HCT116 (cell line): ENCODE measurements around the gene EXD3. TPM values are rescaled to one million over a fixed set of nuclear protein-coding genes. Genes with fewer than 3 reads are reported as not detected.
A peak's percentile ranks its signal among the peaks of the same experiment; 100 is the strongest.

Experiments
- ATAC-seq: fragments of 200-7000 bp; cut with Tn5 transposase; 2 replicates; pipeline ENCODE4 v1.9.1; 2020; ENCODE audit warnings: mild to moderate bottlenecking, moderate library complexity
- BruUV-seq: library from RNA; stranded (reverse); fragments of 400-500 nt; replicated peaks from 2 replicates; lab custom pipeline; 2021; lab: Mats Ljungman, UMichigan
- CTCF ChIA-PET: fragments of 300-600 bp; sonication (Branson Sonifier 250); formaldehyde crosslinking; loops from one replicate; lab custom pipeline; 2021; ENCODE audit warnings: antibody characterized with exemption; lab: Charles Lee
- POLR2A ChIA-PET: fragments of 300-600, 350-600 bp; sonication (Branson Sonifier 250); formaldehyde crosslinking; loops from one replicate; lab custom pipeline; 2021; ENCODE audit warnings: antibody characterized with exemption; lab: Charles Lee
- RAD21 ChIA-PET, 2 experiments: fragments of 300-600 bp; sonication (Branson Sonifier 250); formaldehyde crosslinking; loops; one replicate each; lab custom pipeline; 2023; ENCODE audit warnings: low total read pairs in 2 of 2; ENCODE audit not compliant: uncharacterized antibody in 2 of 2, unreplicated experiment in 2 of 2, low non-redundant PET in 1 of 2; lab: Charles Lee
- DNase-seq: peaks from one replicate; pipeline ENCODE4 v3.0.0-alpha.2; 2010; ENCODE audit warnings: low read depth, low spot score
- H2AFZ ChIP-seq: fragments of 200-600 bp; shearing (Covaris generic), sonication (generic); 2 replicates; pipeline ENCODE4 v1.6.1; 2017; ENCODE audit warnings: low read depth, mixed run types, mixed read lengths, antibody characterized with exemption, low read length; ENCODE audit not compliant: poor library complexity, severe bottlenecking
- H3K27ac ChIP-seq: 2 replicates; pipeline ENCODE4 v1.5.1; 2012; ENCODE audit warnings: low read depth, low read length
- H3K27me3 ChIP-seq: fragments of 200-600 bp; sonication (generic); 2 replicates; pipeline ENCODE4 v1.6.1; 2016; ENCODE audit warnings: mixed run types, low read length, mixed read lengths; ENCODE audit not compliant: insufficient read depth
- H3K36me3 ChIP-seq, 2 experiments: fragments of 200-500 bp in 1 of 2; fragments of 200-600 bp in 1 of 2; sonication (Bioruptor generic) in 1 of 2; sonication (generic) in 1 of 2; 2 replicates each; pipeline versions ENCODE4 v1.5.1 to v1.6.1; 2014 to 2016; ENCODE audit warnings: low read length in 2 of 2, inconsistent platforms in 1 of 2, mixed read lengths in 1 of 2, mixed run types in 1 of 2; ENCODE audit not compliant: insufficient read depth in 2 of 2, control insufficient read depth in 1 of 2
- H3K4me1 ChIP-seq, 2 experiments: fragments of 200-600 bp in 1 of 2; sonication (generic) in 1 of 2; 2 replicates each; pipeline versions ENCODE4 v1.5.1 to v1.6.1; 2012 to 2017; ENCODE audit warnings: low read length in 2 of 2, inconsistent platforms in 1 of 2, mild to moderate bottlenecking in 1 of 2, mixed read lengths in 1 of 2, mixed run types in 1 of 2, moderate library complexity in 1 of 2; ENCODE audit not compliant: insufficient read depth in 2 of 2, control insufficient read depth in 1 of 2
- H3K4me2 ChIP-seq: fragments of 200-600 bp; sonication (generic); 2 replicates; pipeline ENCODE4 v1.6.1; 2017; ENCODE audit warnings: mixed run types, low read length, mixed read lengths
- H3K4me3 ChIP-seq, 2 experiments: fragments of 200-600 bp in 1 of 2; sonication (generic) in 1 of 2; replicated peaks in 1 of 2; 2 replicates each; pipeline ENCODE4 v1.5.1; 2011 to 2016; ENCODE audit warnings: low read length in 2 of 2, control low read depth in 1 of 2, low read depth in 1 of 2, mild to moderate bottlenecking in 1 of 2, mixed read lengths in 1 of 2, mixed run types in 1 of 2
- H3K79me2 ChIP-seq: fragments of 200-600 bp; sonication (generic); 2 replicates; pipeline ENCODE4 v1.6.1; 2017; ENCODE audit warnings: mild to moderate bottlenecking, mixed run types, low read length, moderate library complexity, mixed read lengths; ENCODE audit not compliant: insufficient read depth
- H3K9ac ChIP-seq: fragments of 200-600 bp; sonication (generic); 2 replicates; pipeline ENCODE4 v1.6.1; 2016; ENCODE audit warnings: low read length, mixed read lengths
- H3K9me2 ChIP-seq: fragments of 200-600 bp; sonication (generic), shearing (Covaris generic); 2 replicates; pipeline ENCODE4 v1.6.1; 2017; ENCODE audit warnings: mixed run types, mild to moderate bottlenecking, moderate library complexity; ENCODE audit not compliant: insufficient read depth
- H3K9me3 ChIP-seq, 2 experiments: fragments of 200-500 bp in 1 of 2; fragments of 200-600 bp in 1 of 2; sonication (Bioruptor generic) in 1 of 2; sonication (generic) in 1 of 2; 2 replicates each; pipeline ENCODE4 v1.6.1; 2014 to 2017; ENCODE audit warnings: low read length in 2 of 2, mixed read lengths in 2 of 2, inconsistent platforms in 1 of 2, low read depth in 1 of 2, mild to moderate bottlenecking in 1 of 2, mixed run types in 1 of 2, moderate library complexity in 1 of 2; ENCODE audit not compliant: control insufficient read depth in 1 of 2, insufficient read depth in 1 of 2
- H4K20me1 ChIP-seq: fragments of 200-600 bp; sonication (generic), shearing (Covaris generic); 2 replicates; pipeline ENCODE4 v1.6.1; 2017; ENCODE audit warnings: mixed run types, mild to moderate bottlenecking, moderate library complexity; ENCODE audit not compliant: insufficient read depth
- CBX3 ChIP-seq: IDR thresholded peaks from 2 replicates; pipeline ENCODE4 v1.6.1; 2012; ENCODE audit warnings: low read depth
- EGR1 ChIP-seq: IDR thresholded peaks from 2 replicates; pipeline ENCODE4 v1.6.1; 2012; ENCODE audit warnings: low read depth
- ELF1 ChIP-seq: IDR thresholded peaks from 2 replicates; pipeline ENCODE4 v1.6.1; 2012; ENCODE audit warnings: low read depth, borderline replicate concordance
- JUND ChIP-seq: IDR thresholded peaks from 2 replicates; pipeline ENCODE4 v1.6.1; 2012
- POLR2A ChIP-seq: IDR thresholded peaks from 2 replicates; pipeline ENCODE4 v1.7.0; 2011; ENCODE audit warnings: borderline replicate concordance; ENCODE audit not compliant: insufficient read depth, insufficient read length; ENCODE audit errors: extremely low read depth
- YY1 ChIP-seq: IDR thresholded peaks from 2 replicates; pipeline ENCODE4 v1.6.1; 2011; ENCODE audit warnings: low read length, low read depth, moderate library complexity, mild to moderate bottlenecking; ENCODE audit not compliant: insufficient replicate concordance; ENCODE audit errors: extremely low read depth
- ZNF274 ChIP-seq: fragments of 200-500 bp; sonication (Bioruptor generic); IDR thresholded peaks from 2 replicates; pipeline ENCODE4 v1.6.1; 2014; ENCODE audit warnings: mild to moderate bottlenecking, low read depth, low read length, inconsistent platforms
- intact Hi-C: fragments of 100-400 bp; cut with micrococcal nuclease; formaldehyde crosslinking; loops from 2 replicates; pipeline ENCODE4 v1.10.0; 2022
- total RNA-seq: library from RNA; stranded (reverse); gene quantifications from one replicate; pipeline ENCODE4 v1.2.1, GENCODE V29; 2021; ENCODE audit not compliant: unreplicated experiment
- TF ChIP-seq, protein P1 (sequence below): IDR thresholded peaks from 2 replicates; pipeline ENCODE4 v1.6.1; 2012; ENCODE audit warnings: low read depth
- TF ChIP-seq, protein P2 (sequence below), 3 experiments: fragments of 200-600 bp in 1 of 3; sonication (generic) in 1 of 3; IDR thresholded peaks in 2 of 3; conservative IDR thresholded peaks in 1 of 3; 2 replicates each; pipeline ENCODE4 v1.5.1; 2012 to 2017; ENCODE audit warnings: low read depth in 2 of 3, low read length in 2 of 3, antibody characterized with exemption in 1 of 3, borderline replicate concordance in 1 of 3, control low read depth in 1 of 3, mild to moderate bottlenecking in 1 of 3, mixed read lengths in 1 of 3, mixed run types in 1 of 3, moderate library complexity in 1 of 3; ENCODE audit not compliant: insufficient read depth in 1 of 3
- TF ChIP-seq, protein P3 (sequence below): IDR thresholded peaks from 2 replicates; pipeline ENCODE4 v1.6.1; 2012
- TF ChIP-seq, protein P4 (sequence below): IDR thresholded peaks from 2 replicates; pipeline ENCODE4 v1.6.1; 2011; ENCODE audit warnings: mild to moderate bottlenecking, low read length, moderate library complexity; ENCODE audit not compliant: insufficient replicate concordance; ENCODE audit errors: extremely low read depth

EXD3 gene
- total RNA-seq, 1 experiment from 2014 or later, result 25.4 TPM

DNA sequence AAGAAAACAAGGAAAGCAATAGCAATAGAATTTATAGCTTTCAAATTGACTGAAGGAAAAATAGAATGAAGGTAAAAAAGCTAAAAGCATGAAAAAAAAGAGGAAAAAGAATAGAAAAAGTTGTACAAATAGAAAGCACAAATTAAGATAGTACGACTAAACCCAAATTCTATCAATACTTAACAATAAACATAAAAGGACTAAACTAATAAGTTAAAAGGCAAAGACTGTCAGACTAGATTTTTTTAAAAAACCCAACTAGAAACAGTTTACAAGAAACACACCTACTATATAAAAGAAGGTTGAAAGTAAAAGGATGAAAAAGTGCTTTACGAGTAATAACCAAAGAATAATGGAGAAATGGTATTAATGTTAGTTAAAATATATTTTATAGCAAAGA, 86.2 kb downstream of the EXD3 start:
- Histone ChIP-seq H2AFZ (no peak overlapping the region), H3K36me3 (no peaks in the 10 kb centered on the region), H3K4me3 (no peak overlapping the region), H3K9ac (no peak overlapping the region), H4K20me1 (no peaks in the 10 kb centered on the region), H3K27ac (no peak overlapping the region), H3K4me1 (no peaks in the 10 kb centered on the region), H3K9me2 (no peaks in the 10 kb centered on the region), H3K27me3 (no peaks in the 10 kb centered on the region), H3K4me2 (no peak overlapping the region), H3K79me2 (no peaks in the 10 kb centered on the region), H3K9me3 (peaks cover 3 to 10% of the 10 kb centered on the region in 2 experiments; a peak in 2 of 4 replicates)
- ChIA-PET RAD21 (no interaction called here), CTCF (no interaction called here), POLR2A (no interaction called here)
- no TSS peak for BruUV-seq
- ATAC-seq, result no peak
- TF ChIP-seq EGR1 (no peak), JUND (no peak), YY1 (no peak), ZNF274 (no peak)
- TF ChIP-seq, protein P1, sequence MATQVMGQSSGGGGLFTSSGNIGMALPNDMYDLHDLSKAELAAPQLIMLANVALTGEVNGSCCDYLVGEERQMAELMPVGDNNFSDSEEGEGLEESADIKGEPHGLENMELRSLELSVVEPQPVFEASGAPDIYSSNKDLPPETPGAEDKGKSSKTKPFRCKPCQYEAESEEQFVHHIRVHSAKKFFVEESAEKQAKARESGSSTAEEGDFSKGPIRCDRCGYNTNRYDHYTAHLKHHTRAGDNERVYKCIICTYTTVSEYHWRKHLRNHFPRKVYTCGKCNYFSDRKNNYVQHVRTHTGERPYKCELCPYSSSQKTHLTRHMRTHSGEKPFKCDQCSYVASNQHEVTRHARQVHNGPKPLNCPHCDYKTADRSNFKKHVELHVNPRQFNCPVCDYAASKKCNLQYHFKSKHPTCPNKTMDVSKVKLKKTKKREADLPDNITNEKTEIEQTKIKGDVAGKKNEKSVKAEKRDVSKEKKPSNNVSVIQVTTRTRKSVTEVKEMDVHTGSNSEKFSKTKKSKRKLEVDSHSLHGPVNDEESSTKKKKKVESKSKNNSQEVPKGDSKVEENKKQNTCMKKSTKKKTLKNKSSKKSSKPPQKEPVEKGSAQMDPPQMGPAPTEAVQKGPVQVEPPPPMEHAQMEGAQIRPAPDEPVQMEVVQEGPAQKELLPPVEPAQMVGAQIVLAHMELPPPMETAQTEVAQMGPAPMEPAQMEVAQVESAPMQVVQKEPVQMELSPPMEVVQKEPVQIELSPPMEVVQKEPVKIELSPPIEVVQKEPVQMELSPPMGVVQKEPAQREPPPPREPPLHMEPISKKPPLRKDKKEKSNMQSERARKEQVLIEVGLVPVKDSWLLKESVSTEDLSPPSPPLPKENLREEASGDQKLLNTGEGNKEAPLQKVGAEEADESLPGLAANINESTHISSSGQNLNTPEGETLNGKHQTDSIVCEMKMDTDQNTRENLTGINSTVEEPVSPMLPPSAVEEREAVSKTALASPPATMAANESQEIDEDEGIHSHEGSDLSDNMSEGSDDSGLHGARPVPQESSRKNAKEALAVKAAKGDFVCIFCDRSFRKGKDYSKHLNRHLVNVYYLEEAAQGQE, result no peak
- no peak for DNase-seq
- intact Hi-C loops, result no loop called here

DNA sequence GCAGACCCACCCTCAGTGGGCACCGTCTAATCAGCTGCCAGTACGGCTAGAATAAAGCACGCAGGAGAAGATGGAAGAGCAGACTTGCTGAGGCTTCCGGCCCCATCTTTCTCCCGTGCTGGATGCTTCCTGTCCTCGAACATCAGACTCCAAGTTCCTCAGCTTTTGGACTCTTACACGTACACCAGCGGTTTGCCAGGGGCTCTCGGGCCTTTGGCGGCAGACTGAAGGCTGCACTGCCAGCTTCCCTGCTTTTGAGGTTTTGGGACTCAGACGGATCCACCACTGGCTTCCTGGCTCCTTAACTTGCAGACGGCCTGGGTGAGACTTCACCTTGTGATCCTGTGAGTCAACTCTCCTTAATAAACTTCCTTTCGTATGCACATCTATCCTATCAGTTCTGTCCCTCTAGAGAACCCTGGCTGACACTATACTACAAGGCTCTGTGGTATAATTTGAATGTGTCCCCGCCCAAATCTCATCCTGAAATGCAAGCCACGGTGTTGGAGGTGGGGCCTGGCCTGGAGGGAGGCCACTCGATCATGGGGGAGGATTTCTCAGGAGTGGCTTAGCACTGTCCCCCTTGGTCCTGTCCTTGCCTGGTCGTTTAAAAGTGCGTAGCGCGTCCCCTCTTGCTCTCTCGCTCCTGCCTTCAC, 89.8 kb downstream of the EXD3 start:
- H3K36me3 ChIP-seq, result no peaks in the 10 kb centered on the region
- no peak overlapping the region for H3K9ac ChIP-seq
- H3K9me3 ChIP-seq, result peaks cover 3 to 10% of the 10 kb centered on the region in 2 experiments; a peak in 2 of 4 replicates
- intact Hi-C loops, result no loop called here
- no peaks in the 10 kb centered on the region for H4K20me1 ChIP-seq
- DNase-seq (no peak), ATAC-seq (peak; percentile 32; the same call in 1 of the 2 replicates)
- no peak overlapping the region for H3K4me3 ChIP-seq
- H2AFZ ChIP-seq, result no peak overlapping the region
- H3K79me2 ChIP-seq, result no peaks in the 10 kb centered on the region
- H3K4me2 ChIP-seq, result no peak overlapping the region
- ChIA-PET POLR2A (no interaction called here), CTCF (no interaction called here), RAD21 (no interaction called here)
- H3K4me1 ChIP-seq, result no peaks in the 10 kb centered on the region
- no TSS peak for BruUV-seq
- peaks cover 2% of the 10 kb centered on the region for H3K27me3 ChIP-seq
- no peak overlapping the region for H3K27ac ChIP-seq
- H3K9me2 ChIP-seq, result no peaks in the 10 kb centered on the region
- TF ChIP-seq ZNF274, result no peak
- no peak for TF ChIP-seq POLR2A
- TF ChIP-seq, protein P2, sequence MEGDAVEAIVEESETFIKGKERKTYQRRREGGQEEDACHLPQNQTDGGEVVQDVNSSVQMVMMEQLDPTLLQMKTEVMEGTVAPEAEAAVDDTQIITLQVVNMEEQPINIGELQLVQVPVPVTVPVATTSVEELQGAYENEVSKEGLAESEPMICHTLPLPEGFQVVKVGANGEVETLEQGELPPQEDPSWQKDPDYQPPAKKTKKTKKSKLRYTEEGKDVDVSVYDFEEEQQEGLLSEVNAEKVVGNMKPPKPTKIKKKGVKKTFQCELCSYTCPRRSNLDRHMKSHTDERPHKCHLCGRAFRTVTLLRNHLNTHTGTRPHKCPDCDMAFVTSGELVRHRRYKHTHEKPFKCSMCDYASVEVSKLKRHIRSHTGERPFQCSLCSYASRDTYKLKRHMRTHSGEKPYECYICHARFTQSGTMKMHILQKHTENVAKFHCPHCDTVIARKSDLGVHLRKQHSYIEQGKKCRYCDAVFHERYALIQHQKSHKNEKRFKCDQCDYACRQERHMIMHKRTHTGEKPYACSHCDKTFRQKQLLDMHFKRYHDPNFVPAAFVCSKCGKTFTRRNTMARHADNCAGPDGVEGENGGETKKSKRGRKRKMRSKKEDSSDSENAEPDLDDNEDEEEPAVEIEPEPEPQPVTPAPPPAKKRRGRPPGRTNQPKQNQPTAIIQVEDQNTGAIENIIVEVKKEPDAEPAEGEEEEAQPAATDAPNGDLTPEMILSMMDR (IDR thresholded peaks at IDR 0.05 in 2 of 3, conservative IDR thresholded peaks at IDR 0.05 in 1 of 3; ENCODE audit: borderline replicate concordance in 1 of 3, insufficient read depth in 1 of 3, low read depth in 2 of 3, low read length in 2 of 3), result no peak
- no peak for TF ChIP-seq EGR1
- no peak for TF ChIP-seq ELF1
- TF ChIP-seq, protein P3, sequence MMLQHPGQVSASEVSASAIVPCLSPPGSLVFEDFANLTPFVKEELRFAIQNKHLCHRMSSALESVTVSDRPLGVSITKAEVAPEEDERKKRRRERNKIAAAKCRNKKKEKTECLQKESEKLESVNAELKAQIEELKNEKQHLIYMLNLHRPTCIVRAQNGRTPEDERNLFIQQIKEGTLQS, result no peak
- TF ChIP-seq, protein P4, sequence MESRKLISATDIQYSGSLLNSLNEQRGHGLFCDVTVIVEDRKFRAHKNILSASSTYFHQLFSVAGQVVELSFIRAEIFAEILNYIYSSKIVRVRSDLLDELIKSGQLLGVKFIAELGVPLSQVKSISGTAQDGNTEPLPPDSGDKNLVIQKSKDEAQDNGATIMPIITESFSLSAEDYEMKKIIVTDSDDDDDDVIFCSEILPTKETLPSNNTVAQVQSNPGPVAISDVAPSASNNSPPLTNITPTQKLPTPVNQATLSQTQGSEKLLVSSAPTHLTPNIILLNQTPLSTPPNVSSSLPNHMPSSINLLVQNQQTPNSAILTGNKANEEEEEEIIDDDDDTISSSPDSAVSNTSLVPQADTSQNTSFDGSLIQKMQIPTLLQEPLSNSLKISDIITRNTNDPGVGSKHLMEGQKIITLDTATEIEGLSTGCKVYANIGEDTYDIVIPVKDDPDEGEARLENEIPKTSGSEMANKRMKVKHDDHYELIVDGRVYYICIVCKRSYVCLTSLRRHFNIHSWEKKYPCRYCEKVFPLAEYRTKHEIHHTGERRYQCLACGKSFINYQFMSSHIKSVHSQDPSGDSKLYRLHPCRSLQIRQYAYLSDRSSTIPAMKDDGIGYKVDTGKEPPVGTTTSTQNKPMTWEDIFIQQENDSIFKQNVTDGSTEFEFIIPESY, result no peak
- no peak for TF ChIP-seq CBX3
